DND-41 (cell line): ENCODE results near the gene SOWAHC.

ENCODE experiments used
- ATAC-seq: fragments of 200-7000 bp; cut with Tn5 transposase; 3 replicates; pipeline ENCODE4 v1.9.1; 2021; ENCODE audit warnings: low read depth; ENCODE audit not compliant: insufficient read depth
- DNase-seq: peaks from one replicate; pipeline ENCODE4 v3.0.0-alpha.2; 2020
- H2AFZ ChIP-seq: 2 replicates; pipeline ENCODE4 v1.6.0; 2012; ENCODE audit warnings: low read depth, low read length
- H3K27ac ChIP-seq: 2 replicates; pipeline ENCODE4 v1.5.1; 2012; ENCODE audit warnings: low read length, inconsistent platforms
- H3K27me3 ChIP-seq: fragments of 200-600 bp; sonication (generic); 2 replicates; pipeline ENCODE4 v1.6.0; 2012; ENCODE audit warnings: low read length, mild to moderate bottlenecking, inconsistent platforms; ENCODE audit not compliant: insufficient read depth, poor library complexity
- H3K36me3 ChIP-seq: 2 replicates; pipeline ENCODE4 v1.5.1; 2012; ENCODE audit warnings: low read length, inconsistent platforms; ENCODE audit not compliant: insufficient read depth
- H3K4me1 ChIP-seq: 2 replicates; pipeline ENCODE4 v1.5.1; 2012; ENCODE audit warnings: mild to moderate bottlenecking, low read length; ENCODE audit not compliant: insufficient read depth
- H3K4me2 ChIP-seq: 2 replicates; pipeline ENCODE4 v1.6.0; 2012; ENCODE audit warnings: mild to moderate bottlenecking, moderate library complexity, low read length, inconsistent platforms; ENCODE audit not compliant: insufficient read depth
- H3K4me3 ChIP-seq, 2 experiments: fragments of 200-600 bp in 1 of 2; shearing (Covaris generic) in 1 of 2; 2 replicates each; pipeline ENCODE4 v1.5.1; 2012 to 2016; ENCODE audit warnings: inconsistent platforms in 2 of 2, low read length in 2 of 2, mild to moderate bottlenecking in 2 of 2, low read depth in 1 of 2, moderate library complexity in 1 of 2
- H3K79me2 ChIP-seq: 2 replicates; pipeline ENCODE4 v1.6.0; 2012; ENCODE audit warnings: low read length, inconsistent platforms; ENCODE audit not compliant: insufficient read depth
- H3K9ac ChIP-seq: 2 replicates; pipeline ENCODE4 v1.6.0; 2012; ENCODE audit warnings: low read depth, mild to moderate bottlenecking, inconsistent platforms, low read length, moderate library complexity
- H3K9me3 ChIP-seq: 2 replicates; pipeline ENCODE4 v1.5.1; 2012; ENCODE audit warnings: low read length, moderate library complexity, mild to moderate bottlenecking, inconsistent platforms; ENCODE audit not compliant: insufficient read depth, severe bottlenecking
- H4K20me1 ChIP-seq: 2 replicates; pipeline ENCODE4 v1.6.0; 2012; ENCODE audit warnings: low read length; ENCODE audit not compliant: insufficient read depth
- EZH2 ChIP-seq: IDR thresholded peaks from 3 replicates; pipeline ENCODE4 v1.6.1; 2012; ENCODE audit warnings: borderline replicate concordance, low read depth, mild to moderate bottlenecking, moderate library complexity, low read length, inconsistent platforms; ENCODE audit not compliant: severe bottlenecking
- TF ChIP-seq, protein P1 (sequence below): IDR thresholded peaks from 2 replicates; pipeline ENCODE4 v1.5.1; 2012; ENCODE audit warnings: borderline replicate concordance, low read length, moderate library complexity, mild to moderate bottlenecking; ENCODE audit not compliant: poor library complexity, severe bottlenecking; ENCODE audit errors: extremely low read depth

SOWAHC gene

DNA sequence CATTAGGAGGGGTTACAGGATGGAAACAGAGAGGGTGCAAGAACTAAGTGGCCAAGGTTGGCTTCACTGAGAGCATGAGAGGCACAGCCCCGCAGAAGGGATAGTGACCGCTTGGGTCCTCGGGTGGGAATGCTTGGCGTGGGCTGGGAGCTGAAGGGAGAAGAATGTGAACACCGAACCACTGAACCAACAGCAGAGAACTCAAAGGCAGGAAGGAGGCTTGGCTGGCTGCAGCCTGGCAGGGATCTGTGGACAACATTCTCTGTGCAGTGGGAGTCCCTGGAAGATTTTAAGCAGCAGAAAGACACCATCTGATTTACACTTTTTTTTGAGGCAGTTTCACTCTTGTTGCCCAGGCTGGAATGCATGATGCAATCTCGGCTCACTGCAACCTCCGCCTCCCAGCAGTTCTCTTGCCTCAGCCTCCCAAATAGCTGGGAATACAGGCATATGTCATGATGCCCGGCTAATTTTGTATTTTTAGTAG lies 33.9 kb downstream of the SOWAHC start:
- H3K27me3 ChIP-seq = peaks cover 6% of the 10 kb centered on the region

DNA sequence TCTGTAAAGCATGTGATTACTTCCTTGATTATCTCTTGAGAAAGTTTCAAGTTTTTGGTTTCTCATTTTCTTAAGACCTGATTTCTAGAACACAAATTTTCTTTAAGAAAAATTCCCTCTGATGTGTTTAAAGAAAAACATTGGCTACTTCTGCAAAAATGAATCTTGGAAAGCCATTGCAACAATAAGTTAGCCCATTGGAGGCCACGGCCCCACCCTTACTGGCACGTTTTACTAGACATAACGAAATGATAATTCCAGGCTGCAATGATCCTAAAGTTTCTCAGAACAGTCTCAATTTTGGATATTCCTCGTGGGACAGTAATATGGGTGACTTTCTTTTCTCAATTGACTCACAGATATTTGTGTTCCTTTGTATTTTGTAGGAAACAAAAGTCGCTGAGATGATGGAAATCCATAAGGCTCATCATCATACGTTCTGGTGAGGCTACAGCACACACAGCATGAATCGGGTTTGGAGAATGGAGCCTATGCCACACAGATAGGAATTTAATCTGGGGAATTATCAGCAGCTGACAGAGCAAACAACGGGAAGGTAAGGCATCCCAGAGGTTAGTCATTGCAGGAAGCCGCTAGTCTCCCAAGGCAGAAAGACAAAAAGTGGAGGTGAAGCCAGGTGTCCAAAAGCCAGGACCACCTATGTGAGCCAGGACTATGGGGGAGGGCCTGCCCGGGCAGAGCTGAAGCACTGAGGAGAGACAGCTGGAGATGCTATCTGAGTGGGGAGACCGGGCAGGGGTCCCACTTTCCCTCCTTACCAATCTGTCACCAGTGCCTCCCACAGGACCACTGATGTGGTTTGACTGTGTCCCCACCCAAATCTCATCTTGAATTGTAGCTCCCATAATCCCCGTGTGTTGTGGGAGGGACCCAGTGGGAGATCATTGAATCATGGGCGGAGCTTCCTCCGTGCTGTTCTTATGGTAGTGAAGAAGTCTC lies 35.9 kb downstream of the SOWAHC start:
- Histone ChIP-seq H3K4me3 (no peak overlapping the region), H3K36me3 (no peaks in the 10 kb centered on the region), H3K27ac (no peak overlapping the region), H3K4me2 (no peak overlapping the region), H3K9me3 (no peaks in the 10 kb centered on the region), H3K4me1 (no peaks in the 10 kb centered on the region), H4K20me1 (no peaks in the 10 kb centered on the region; the same call in 1 of the 2 replicates), H2AFZ (no peak overlapping the region), H3K79me2 (no peaks in the 10 kb centered on the region), H3K27me3 (peaks cover 6% of the 10 kb centered on the region), H3K9ac (no peak overlapping the region)
- DNase-seq = no peak
- no peak for ATAC-seq
- TF ChIP-seq, protein P1, sequence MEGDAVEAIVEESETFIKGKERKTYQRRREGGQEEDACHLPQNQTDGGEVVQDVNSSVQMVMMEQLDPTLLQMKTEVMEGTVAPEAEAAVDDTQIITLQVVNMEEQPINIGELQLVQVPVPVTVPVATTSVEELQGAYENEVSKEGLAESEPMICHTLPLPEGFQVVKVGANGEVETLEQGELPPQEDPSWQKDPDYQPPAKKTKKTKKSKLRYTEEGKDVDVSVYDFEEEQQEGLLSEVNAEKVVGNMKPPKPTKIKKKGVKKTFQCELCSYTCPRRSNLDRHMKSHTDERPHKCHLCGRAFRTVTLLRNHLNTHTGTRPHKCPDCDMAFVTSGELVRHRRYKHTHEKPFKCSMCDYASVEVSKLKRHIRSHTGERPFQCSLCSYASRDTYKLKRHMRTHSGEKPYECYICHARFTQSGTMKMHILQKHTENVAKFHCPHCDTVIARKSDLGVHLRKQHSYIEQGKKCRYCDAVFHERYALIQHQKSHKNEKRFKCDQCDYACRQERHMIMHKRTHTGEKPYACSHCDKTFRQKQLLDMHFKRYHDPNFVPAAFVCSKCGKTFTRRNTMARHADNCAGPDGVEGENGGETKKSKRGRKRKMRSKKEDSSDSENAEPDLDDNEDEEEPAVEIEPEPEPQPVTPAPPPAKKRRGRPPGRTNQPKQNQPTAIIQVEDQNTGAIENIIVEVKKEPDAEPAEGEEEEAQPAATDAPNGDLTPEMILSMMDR = no peak
- TF ChIP-seq EZH2 = no peak

More for the DNA sequence above, 33.9 kb downstream of the SOWAHC start:
- TF ChIP-seq, protein P1 = no peak
- TF ChIP-seq EZH2 = no peak
- ATAC-seq (no peak), DNase-seq (no peak)
- H3K4me2 ChIP-seq = no peak overlapping the region
- no peak overlapping the region for H3K4me3 ChIP-seq
- no peaks in the 10 kb centered on the region for H3K36me3 ChIP-seq
- no peak overlapping the region for H3K27ac ChIP-seq
- no peaks in the 10 kb centered on the region for H3K79me2 ChIP-seq
- no peaks in the 10 kb centered on the region; the same call in 1 of the 2 replicates for H4K20me1 ChIP-seq
- no peak overlapping the region for H3K9ac ChIP-seq
- H3K4me1 ChIP-seq = no peaks in the 10 kb centered on the region
- no peaks in the 10 kb centered on the region for H3K9me3 ChIP-seq
- no peak overlapping the region for H2AFZ ChIP-seq

DNA sequence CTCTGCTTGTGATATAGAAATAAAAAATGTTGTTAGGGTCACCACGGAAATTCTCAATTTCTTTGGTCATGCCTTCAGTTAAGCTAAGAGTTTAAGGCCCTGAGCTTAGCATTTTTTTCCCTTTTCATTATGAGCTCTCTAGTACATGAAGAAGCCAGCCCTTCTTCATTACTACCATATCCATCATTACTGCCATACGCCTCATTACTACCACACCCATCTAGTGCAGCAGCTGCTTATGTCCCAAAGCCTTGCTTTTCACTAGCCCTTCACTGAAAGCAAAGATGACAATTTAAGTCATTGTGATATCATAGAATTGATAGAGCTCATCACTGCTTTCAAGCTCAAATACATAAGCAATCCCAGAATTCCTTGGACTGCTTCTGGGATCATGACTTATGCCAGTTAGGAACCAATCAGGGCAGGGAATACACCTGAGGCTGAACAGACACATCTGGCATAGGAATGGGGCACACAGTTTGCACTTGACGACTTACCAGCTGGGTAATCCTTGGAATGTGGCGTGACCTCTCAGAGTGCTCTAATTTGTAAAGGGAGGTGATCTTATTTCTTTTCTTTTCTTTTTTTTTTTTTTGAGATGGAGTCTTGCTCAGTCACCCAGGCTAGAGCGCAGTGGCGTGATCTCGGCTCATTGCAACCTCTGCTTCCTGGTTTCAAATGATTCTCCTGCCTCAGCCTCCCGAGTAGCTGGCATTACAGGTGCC lies 40.3 kb downstream of the SOWAHC start:
- no peaks in the 10 kb centered on the region for H3K9me3 ChIP-seq
- no peak overlapping the region for H2AFZ ChIP-seq
- H3K4me3 ChIP-seq = no peak overlapping the region
- no peak overlapping the region for H3K27ac ChIP-seq
- no peak overlapping the region for H3K9ac ChIP-seq
- H3K4me2 ChIP-seq = no peak overlapping the region
- H4K20me1 ChIP-seq = no peaks in the 10 kb centered on the region
- TF ChIP-seq, protein P1 = no peak
- no peak for TF ChIP-seq EZH2
- no peaks in the 10 kb centered on the region for H3K36me3 ChIP-seq
- no peaks in the 10 kb centered on the region for H3K79me2 ChIP-seq
- ATAC-seq (no peak), DNase-seq (no peak)
- H3K27me3 ChIP-seq = no peaks in the 10 kb centered on the region
- H3K4me1 ChIP-seq = no peaks in the 10 kb centered on the region
